ENCODE data around the gene MYOM3.

DNA sequence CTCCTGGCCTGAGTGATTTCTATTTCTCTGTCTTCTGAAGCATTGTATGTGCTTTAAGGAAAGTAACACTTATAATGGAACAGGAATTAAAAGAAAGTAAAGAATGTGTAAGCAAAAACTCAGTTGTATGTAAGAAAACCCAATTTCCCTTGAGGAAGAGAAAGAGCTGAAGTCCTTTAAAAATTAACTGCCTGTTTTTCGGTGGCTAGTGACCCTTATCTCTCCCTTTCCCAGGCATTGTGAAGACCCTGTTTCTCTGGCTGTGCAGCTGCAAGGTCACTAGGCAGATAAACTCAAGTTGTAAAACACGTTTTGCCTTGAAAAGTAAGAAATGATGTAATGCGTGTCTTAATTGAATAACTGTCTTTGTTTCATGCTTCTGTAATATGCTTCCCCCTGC, 8.5 kb downstream of the MYOM3 start:
- TF ChIP-seq POLR2AphosphoS5 (IDR thresholded peaks at IDR 0.05) (no peak), CTCF (IDR thresholded peaks at IDR 0.05) (no peak), EP300 (IDR thresholded peaks at IDR 0.05) (no peak), POLR2A (IDR thresholded peaks at IDR 0.05) (no peak)
